Measurements from ENCODE around the gene GOLPH3L.
"Not testable (repeated sequence)": the region's sequence is repeated elsewhere in the genome, so short reads cannot be mapped to it uniquely, and the experiment has no call there.

GOLPH3L gene

DNA sequence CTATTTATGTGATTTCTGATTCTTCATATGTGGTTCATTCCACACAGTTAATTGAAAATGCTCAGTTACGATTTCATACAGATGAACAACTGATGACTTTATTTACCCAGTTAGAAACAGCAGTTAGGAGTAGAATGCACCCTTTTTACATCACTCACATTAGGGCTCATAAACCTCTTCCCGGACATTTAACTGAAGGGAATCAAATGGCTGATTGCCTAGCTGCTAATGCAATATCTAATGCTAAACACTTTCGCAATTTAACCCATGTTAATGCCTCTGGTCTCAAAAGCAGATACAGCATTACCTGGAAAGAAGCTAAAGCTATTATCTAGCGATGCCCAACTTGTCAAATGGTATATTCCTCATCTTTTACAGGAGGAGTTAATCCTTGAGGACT lies 39.9 kb downstream of the GOLPH3L start:
- DNase-seq (ENCODE audit: low spot score), result not testable (repeated sequence)

DNA sequence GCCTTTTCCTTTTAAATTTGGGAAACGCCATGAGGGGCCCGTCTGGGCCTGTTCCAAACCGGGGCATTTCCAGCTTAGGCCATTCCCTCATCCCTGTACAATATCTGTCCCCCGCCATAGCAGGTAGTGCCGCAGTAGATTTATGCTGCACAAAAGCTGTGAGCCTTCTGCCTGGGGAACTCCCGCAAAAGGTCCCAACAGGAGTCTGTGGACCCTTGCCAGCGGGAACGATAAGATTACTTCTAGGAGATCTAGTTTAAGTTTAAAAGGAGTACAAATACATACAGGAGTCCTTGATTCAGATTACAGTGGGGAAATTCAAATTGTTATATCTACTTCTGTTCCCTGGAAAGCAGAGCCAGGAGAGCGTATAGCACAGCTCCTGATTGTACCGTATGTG lies 42.3 kb downstream of the GOLPH3L start:
- DNase-seq (ENCODE audit: low spot score), result not testable (repeated sequence)

DNA sequence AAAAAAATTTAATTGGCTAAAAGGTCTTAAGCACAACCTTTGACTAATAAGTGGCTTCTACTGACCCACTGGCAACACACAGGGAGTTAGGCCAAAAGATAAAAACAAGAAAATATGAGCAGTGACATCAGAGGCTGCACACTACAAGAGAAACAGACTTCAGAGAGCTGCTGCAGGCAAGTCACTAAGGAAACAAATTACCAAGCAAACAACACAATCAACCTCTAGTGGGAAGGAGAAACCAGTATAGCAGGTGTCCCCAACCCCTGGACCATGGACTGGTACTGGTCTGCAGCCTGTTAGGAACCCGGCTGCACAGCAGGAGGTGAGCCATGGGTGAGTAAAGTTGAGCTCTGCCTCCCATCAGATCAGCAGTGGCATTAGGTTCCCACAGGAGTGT lies 46.8 kb downstream of the GOLPH3L start:
- no peak for DNase-seq (ENCODE audit: low spot score)

DNA sequence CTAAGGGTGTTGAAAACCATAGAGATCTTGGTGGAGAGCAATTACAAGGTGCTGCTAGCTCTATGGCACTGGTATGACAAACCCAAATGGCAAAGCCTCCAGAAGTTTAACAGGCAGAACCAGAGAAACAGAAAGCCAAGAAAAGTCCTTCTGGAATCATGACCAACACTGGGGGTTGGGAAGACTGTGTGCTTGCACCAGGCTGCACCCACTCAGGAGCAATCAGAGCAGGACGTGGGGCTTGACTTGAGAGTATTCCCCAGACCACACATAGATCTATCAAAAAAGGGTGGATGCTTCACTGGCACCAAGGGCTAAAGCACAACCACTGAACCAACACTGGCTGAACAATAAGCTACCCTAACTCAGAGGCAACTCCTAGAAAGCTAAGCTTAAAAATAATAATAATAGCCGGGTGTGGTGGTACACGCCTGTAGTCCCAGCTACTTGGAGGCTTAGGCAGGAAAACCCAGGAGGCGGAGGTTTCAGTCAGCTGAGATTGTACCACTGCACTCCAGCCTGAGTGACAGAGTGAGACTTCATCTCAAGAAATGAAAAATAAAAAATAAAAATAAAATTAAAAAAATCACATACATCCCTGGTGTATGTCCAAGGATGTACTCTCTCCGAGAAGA lies 47.4 kb downstream of the GOLPH3L start:
- no peak for DNase-seq (ENCODE audit: low spot score)

DNA sequence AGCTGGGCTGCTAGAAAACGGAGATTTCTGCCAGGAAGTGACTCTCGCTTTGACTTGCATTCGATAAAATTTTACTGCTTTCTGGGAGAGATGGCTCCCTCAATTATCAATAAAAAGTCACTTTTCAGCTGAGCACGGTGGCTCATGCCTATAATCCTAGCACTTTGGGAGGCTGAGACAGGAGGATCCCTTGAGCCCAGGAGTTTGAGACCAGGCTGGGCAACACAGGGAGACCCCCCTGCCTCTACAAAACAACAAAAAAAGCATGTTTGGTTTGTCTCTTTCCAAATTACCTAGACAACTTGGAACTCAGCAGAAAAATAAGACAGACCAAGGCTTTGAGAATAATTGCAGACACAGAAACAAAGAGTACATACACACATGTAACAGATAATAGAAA lies 54.7 kb downstream of the GOLPH3L start:
- no peak for DNase-seq (ENCODE audit: low spot score)

DNA sequence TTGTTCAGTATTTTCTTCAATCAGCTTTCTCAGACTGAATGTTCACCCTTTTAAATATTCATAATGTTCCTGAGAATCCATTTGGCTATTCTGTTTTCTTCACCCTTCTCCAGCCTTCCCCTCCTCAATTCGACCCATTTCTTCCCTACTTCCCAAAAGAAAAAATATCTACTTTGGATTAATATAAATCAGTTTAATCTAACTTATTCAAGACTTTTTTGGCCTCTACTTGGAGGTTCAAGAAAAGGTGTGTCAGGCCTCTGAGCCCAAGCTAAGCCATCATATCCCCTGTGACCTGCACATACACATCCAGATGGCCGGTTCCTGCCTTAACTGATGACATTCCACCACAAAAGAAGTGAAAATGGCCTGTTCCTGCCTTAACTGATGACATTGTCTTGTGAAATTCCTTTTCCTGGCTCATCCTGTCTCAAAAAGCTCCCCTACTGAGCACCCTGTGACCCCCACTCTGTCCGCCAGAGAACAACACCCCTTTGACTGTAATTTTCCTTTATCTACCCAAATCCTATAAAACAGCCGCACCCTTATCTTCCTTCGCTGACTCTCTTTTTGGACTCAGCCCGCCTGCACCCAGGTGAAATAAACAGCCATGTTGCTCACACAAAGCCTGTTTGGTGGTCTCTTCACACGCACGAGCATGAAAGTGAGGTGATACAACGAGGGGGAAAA lies 55.7 kb downstream of the GOLPH3L start:
- not testable (repeated sequence) for DNase-seq (ENCODE audit: low spot score)

DNA sequence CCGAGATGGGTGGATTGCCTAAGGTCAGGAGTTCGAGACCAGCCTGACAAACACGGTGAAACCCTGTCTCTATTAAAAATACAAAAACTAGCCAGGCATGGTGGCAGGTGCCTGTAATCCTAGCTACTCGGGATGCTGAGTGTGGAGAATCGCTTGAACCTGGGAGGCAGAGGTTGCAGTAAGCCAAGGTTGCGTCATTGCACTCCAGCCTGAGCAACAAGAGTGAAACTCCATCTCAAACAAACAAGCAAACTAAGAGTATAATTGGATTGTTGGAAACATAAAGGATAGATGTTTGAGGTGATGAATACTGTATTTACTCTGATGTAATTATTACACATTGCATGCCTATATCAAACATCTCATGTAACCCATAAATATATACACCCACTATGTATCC lies 58.5 kb downstream of the GOLPH3L start:
- DNase-seq (ENCODE audit: low spot score), result not testable (repeated sequence)

DNA sequence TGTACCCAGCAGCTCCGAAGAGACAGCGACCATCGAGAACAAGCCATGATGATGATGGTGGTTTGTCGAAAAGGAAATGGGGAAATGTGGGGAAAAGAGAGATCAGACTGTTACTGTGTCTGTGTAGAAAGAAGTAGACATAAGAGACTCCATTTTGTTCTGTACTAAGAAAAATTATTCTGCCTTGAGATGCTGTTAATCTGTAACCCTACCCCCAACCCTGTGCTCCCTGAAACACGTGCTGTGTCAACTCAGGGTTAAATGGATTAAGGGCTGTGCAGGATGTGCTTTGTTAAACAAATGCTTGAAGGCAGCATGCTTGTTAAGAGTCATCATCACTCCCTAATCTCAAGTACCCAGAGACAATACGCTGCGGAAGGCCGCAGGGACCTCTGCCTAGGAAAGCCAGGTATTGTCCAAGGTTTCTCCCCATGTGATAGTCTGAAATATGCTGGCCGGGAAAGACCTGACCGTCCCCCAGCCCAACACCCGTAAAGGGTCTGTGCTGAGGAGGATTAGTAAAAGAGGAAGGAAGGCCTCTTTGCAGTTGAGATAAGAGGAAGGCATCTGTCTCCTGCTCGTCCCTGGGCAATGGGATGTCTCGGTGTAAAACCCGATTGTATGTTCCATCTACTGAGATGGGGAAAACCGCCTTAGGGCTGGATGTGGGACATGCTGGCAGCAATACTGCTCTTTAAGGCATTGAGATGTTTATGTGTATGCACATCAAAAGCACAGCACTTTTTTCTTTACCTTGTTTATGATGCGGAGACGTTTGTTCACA lies 61.9 kb downstream of the GOLPH3L start:
- DNase-seq (ENCODE audit: low spot score), result not testable (repeated sequence)

DNA sequence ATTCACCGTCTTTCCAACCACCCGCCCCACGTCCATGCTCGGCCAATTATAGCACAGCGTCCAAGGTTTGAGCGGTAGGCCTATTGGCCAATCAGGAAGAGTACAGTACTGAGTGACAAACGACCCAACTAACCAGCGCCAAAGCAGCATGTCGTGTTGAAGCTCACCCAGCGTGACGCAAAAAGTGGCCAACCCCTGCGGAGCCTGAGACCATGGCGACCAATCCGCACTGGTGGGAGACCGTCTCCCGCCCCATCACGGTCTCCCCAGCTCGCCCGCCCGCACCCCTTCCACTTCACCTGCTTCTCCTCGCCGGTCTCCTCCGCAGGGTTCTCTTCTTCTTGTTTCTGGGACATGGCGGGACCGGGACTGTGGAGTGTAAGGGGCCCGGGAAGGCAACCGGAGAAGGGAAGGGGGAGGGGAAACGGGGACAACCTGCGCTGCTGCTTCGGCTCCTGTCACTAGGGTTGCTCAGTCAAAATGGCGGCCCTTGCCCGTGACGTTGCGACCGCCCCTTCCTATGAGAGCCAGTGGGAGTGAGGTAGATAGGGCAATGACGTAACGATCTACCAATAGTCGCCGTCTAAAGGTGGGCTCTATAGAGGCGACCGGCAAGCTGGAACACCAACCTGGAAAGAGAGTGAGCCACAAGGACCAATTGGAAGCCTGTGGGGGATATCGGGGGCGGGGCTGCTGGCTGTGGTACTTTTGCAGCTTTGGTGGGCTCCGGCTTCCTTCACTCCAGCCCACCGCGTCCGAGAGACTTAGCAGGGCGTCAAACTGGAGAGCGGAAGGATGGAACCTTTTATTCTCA lies 67.6 kb downstream of the GOLPH3L start, which contains the start of gene ENSA:
TSS of gene ENSA (minus strand) at position 498 of the 814 bp plus-strand sequence. CDS start at position 356, 142 bp downstream.
- peak; percentile 95 for DNase-seq (ENCODE audit: low spot score)

DNA sequence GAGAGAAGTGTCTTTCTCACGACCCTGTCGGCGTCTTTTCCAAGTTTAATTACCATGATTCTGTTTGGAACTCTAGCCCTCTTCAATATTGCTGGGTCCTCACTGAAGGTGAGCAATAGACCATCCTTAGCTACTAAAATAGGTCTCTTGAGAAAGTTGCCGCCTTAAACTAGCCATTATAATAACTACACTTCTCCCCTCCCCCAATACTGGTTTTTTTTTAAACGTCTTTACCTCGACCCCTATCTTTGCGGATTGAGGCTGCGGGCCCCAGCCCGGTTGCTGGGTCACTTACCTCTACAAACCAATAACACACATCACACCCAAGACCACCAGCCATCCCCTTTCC lies 68.2 kb downstream of the GOLPH3L start:
- no peak for DNase-seq (ENCODE audit: low spot score)

DNA sequence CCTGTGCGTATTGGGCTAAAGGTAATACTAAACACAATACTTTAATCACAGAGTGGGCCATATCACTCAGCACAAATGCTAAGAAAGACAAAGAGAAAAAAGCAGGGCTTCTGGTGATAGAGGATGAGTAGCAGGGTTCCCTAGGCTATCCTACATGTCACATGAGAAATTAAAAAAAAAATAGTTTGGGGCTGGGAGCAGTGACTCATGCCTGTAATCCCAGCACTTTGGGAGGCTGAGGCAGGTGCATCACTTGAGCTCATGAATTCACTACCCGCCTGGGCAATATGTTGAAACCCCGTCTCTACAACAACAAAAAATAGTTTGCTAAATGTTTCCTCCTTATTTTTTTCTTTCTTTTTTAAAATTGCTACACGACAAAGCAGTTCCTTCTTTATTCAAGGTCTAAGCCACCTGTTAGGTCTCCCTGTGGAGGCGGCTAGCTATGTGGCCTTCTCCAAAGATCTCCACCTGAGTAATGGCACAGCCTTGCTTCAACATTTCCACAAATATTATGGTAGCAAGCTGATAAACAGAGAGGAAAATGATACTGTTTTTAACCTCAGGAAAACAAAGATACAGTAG lies 69.0 kb downstream of the GOLPH3L start:
- no peak for DNase-seq (ENCODE audit: low spot score)

DNA sequence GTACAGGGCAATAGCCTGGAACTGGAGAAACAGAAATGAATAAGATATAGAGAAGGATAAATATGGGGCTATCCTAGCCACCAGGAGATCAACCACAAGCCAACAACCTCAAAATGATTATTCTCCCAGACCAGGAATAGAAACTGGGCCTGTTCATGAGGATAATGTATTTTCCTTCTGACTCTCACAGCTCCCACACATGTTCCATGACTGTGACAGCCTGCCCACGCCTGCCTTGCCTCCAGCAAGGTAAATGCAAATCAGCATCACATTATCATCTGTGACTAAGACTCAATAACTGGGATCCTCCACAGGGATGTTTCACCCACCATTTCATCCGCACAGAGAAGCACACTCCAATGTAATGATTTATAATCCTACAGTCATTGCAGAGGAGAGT lies 70.8 kb downstream of the GOLPH3L start:
- DNase-seq (ENCODE audit: low spot score), result no peak

DNA sequence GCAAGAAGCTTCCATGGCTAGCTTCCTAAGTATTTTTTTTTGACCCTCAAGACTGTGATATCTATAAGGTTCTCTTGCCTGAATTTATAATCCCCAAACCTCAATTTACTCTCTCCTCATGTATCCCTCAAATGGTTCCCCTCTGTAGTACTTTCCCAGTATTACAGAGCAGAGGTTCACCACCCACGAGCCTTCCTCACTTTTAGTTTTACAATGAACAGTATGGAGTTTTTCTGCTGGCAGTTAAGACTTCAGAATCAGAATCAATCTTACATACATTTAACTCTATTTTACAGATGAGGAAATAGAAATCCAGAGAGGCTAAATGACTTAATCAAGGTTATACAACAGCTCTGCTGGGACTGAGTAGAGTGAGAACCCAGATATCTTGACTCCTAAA lies 72.4 kb downstream of the GOLPH3L start:
- DNase-seq (ENCODE audit: low spot score), result not testable (repeated sequence)

DNA sequence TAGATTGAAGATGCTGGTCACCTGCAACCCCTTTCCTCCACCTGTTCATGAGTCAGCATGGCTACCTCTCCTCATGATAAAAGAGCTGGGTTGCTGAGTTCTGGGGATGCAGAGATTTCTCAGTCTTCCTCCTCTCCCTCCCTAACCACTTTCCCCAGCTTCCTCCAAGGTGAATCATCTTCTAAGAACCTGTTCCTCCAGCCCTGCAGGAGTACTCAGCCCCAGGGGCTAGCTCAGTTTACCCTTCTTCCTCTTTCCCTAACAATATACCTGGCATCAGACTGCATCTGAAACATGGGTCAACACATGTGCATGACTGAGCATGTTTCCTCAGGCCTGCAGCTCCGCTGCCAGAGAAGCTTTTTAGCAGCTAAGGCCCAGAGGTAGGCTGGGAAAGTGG lies 72.8 kb downstream of the GOLPH3L start:
- DNase-seq (ENCODE audit: low spot score), result not testable (repeated sequence)

DNA sequence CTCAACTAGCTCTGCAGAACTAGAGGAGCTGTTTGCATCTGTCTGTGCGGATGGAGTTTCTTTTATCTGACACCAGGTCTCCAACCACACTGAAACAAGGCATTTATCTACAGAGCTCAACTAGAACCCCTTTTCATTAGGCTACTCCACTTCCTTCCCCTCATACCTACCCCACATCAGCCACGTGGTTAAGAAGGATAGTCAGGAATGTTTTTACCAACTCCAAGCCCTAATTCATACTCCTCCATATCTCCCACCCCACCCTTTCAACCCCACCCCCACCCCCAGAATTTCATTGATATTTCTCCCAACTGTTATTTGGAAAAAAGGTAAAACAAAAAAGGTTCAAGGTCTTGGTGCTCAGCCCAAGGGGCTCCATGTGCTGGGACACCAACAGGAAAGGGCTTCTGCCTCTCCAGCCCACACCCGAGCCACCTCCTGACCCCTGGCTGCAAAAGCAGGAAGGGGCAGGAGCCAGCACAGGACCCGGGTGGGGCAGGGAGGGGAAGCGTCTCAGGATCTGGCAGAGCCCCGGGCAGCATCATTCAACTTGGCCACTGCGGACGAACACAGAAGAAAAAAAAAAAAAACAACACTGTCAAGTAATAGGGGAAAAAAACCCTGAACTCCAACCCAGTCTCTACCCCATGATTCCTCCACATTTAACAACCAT lies 74.5 kb downstream of the GOLPH3L start:
- no peak for DNase-seq (ENCODE audit: low spot score)

DNA sequence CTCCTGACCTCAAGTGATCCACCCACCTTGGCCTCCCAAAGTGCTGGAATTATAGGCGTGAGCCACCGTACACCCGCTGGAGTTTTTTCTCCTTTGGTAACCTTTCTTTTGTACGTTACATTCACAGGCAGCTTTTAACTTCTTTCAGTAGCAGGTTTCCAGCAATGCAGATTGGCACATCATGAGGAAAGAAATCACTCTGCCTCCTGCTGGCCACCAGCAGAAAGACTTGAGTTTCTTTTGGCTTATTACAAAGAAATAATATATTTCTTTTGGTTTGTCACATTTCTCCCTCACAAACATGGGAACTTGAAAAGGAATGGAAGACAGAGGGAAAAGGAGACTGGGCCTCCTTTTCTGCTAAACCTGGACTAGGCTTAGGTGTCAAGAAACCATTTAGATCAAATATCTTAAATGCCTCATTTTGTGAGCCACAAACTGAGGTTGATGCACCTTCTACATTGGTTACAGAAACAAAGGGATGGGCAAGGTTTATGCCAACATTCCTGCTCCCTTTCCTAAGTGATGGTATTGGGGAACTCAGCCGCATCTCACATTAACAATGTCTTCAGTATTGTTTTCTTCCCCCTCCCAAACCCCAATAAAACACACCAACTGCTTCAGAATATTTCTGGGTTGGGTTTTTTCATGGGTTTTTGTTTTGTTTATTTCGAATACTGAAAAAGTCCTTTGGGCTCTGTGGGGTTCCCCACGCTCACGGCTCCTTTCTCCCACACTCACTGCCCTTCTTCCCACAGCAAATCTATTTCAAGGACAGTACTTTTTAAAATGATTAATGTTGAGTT lies 75.3 kb downstream of the GOLPH3L start:
- peak; percentile 68 for DNase-seq (ENCODE audit: low spot score)

DNA sequence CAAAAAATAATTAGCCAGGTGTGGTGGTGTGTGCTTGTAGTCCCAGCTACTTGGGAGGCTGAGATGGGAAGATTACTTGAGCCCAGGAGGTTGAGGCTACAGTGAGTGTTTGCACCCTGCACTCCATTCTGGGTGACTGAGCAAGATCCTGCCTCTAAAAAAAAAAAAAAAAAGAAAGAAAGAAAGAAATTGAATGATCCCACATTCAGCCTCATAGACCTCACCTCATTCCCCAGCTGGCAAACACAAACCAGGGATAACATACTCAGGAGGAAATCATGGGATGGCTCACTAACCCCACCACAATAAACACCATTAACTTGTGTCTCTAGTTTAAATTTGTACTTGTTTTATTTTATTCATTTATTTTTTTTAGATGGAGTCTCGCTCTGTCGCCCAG lies 76.0 kb downstream of the GOLPH3L start:
- no peak for DNase-seq (ENCODE audit: low spot score)

DNA sequence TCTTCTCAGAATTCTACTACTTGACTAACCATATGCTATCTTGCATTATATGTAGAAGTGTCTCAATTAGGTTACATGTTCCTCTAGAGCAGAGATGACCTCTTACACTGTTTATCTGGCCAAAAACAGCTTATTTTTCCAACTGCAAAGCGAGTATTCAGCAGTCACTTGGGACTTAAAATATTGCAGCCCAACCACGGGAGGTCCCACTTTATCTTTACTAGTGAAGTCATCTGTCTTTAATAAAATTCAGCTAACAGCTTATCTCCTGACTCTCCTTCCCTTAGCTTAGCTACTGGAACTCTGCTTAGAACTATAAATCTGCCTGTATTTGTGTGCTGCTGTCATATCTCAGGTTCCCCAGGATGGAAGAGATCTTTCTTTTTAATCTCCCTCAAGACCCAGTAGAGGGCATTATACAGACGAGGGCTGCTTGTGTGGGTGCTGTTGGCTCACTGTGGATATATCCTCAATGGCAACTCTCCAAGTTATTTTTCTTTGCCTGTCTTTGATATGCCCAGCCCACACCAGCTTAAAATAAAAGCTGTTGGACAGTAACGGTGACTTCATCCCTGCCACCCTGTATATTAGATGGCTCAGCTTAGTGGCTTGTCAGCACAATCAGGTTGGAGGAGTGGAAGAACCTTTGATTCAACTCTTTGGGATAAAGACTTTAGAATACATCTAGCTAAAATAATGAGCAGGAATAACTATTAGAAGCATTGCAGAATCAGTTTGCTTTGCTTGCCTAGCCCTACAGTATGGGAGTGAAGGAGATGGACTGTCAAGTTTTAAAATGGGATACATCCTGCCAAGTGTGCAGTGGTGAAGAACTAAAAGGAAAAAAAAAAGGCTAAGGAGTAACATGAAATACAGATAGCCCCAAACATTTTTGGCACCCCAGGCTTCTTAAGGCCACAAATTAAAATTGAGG lies 77.1 kb downstream of the GOLPH3L start:
- peak; percentile 66 for DNase-seq (ENCODE audit: low spot score)
